ENCODE measurements around the gene HIC1.

GRCh38 chr17:2071455-2072281, 16.8 kb downstream of the HIC1 start:
- TF ChIP-seq, protein P1, sequence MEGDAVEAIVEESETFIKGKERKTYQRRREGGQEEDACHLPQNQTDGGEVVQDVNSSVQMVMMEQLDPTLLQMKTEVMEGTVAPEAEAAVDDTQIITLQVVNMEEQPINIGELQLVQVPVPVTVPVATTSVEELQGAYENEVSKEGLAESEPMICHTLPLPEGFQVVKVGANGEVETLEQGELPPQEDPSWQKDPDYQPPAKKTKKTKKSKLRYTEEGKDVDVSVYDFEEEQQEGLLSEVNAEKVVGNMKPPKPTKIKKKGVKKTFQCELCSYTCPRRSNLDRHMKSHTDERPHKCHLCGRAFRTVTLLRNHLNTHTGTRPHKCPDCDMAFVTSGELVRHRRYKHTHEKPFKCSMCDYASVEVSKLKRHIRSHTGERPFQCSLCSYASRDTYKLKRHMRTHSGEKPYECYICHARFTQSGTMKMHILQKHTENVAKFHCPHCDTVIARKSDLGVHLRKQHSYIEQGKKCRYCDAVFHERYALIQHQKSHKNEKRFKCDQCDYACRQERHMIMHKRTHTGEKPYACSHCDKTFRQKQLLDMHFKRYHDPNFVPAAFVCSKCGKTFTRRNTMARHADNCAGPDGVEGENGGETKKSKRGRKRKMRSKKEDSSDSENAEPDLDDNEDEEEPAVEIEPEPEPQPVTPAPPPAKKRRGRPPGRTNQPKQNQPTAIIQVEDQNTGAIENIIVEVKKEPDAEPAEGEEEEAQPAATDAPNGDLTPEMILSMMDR (conservative IDR thresholded peaks at IDR 0.05; ENCODE audit: low read length): no peak
- no peak for TF ChIP-seq EZH2phosphoT487 (IDR thresholded peaks at IDR 0.05; ENCODE audit: borderline replicate concordance, low read depth, low read length)

Measured in OCI-LY7 (cell line).